Measurements from ENCODE around the gene ZNF799.
A peak's percentile ranks its signal among the peaks of the same experiment; 100 is the strongest.
"Not testable (repeated sequence)": the region's sequence is repeated elsewhere in the genome, so short reads cannot be mapped to it uniquely, and the experiment has no call there.

The ZNF799 gene

GRCh38 chr19:12400633-12401502 is at the start of gene ZNF799:
TSS of gene ZNF799 (minus strand) at chr19:12401271. CDS start at chr19:12401070, 201 bp downstream.
- DNase-seq (ENCODE audit: low read depth in 2 of 2), result peak; percentile 61 to 77

DNA sequence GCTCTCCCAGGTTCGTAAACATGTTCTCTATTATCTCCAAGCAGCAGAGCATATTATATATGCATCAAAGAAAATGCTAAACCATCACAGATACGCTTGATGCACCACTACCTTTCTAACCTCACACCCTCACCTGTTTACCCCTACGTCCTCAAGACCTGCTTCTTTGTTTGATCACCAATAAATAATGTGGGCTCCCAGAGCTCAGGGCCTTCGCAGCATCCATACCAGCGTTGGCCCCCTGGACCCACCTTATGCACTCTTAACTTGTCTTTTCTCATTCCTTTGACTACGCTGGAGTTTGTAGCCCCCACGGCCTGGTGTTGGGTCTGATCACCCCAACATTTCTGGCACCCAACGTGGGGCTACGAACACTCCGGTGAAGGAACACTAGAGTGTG is 49.8 kb upstream of the ZNF799 start:
- no peak for DNase-seq (ENCODE audit: low read depth in 2 of 2)

GRCh38 chr19:12448808-12449207 is 47.7 kb upstream of the ZNF799 start:
- DNase-seq (ENCODE audit: low read depth in 2 of 2), result no peak

GRCh38 chr19:12440541-12441316 is 39.7 kb upstream of the ZNF799 start, which contains the start of gene ZNF443:
TSS of gene ZNF443 (minus strand) at chr19:12441021. CDS start at chr19:12440914, 107 bp downstream.
- peak; percentile 97 to 98 for DNase-seq (ENCODE audit: low read depth in 2 of 2)

GRCh38 chr19:12439686-12440540 is 38.8 kb upstream of the ZNF799 start:
- peak; percentile 21 to 40 for DNase-seq (ENCODE audit: low read depth in 2 of 2)

GRCh38 chr19:12430726-12431299 is 29.7 kb upstream of the ZNF799 start:
- DNase-seq (ENCODE audit: low read depth in 2 of 2), result not testable (repeated sequence)

DNA sequence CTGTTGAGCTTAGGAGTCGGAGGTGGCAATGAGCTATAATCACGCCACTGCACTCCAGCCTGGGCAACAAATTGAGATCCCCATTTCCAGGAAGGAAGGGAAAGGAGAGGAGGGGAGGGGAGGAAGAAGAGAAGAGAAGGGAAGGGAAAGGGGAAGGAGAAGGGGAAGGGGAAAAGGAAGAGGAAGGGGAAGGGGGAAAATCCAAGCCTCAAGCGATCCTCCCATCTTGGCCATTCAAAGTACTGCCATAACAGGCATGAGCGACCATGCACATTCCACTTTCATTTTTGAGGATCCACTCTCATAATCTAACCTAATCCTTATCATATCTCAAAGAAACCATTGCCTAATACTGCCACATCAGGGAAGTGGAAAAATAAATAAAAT is 24.8 kb upstream of the ZNF799 start:
- no peak for DNase-seq (ENCODE audit: low read depth in 2 of 2)

DNA sequence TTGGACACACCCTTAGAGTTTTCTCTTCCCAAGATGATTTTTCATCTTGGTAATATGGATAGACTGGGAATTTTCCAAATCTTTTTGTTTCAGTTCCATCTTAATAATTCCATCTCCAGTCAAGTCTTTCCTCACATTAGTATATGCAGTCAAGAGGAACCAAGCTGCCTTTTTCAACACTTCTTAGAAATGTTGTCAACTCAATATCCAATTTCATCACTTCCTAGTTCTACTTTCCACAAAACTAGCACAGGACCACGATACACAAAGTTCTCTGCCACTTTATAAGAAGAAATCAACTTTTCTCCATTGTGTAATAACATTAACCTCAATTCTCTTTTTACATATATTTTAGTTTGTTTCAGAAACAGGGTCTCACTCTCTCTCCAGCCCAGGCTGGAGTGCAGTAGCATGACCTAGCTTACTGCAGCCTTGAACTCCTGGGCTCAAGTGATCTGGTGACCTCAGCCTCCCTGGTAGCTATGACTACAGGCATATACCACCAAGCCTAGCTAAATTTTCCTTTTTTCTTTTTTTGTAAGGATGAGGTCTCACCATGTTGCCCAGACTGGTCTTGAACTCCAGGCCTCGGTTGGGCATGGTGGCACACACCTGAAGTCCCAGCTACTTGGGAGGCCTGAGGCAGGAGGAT is 24.3 kb upstream of the ZNF799 start:
- no peak for DNase-seq (ENCODE audit: low read depth in 2 of 2)

DNA sequence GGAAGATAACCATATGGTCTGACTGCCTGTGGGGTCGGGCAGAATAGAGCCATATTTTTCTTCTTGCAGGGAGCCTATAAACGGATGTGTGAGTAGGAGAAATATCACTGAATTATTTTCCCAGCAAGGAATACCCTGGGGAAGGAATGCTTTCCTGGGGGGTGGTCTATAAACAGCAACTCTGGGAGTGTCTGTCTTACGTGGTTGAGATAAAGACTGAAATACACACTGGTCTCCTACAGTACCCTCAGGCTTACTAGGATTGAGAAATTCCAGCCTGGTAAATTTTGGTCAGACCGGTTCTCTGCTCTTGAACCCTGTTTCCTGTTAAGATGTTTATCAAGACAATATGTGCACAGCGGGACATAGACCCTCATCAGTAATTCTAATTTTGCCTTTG is 16.2 kb upstream of the ZNF799 start:
- not testable (repeated sequence) for DNase-seq (ENCODE audit: low read depth in 2 of 2)

- DNase-seq (ENCODE audit: low read depth in 2 of 2), result no peak
These were observed 10.8 kb upstream of the ZNF799 start for GRCh38 chr19:12411893-12412292.

DNA sequence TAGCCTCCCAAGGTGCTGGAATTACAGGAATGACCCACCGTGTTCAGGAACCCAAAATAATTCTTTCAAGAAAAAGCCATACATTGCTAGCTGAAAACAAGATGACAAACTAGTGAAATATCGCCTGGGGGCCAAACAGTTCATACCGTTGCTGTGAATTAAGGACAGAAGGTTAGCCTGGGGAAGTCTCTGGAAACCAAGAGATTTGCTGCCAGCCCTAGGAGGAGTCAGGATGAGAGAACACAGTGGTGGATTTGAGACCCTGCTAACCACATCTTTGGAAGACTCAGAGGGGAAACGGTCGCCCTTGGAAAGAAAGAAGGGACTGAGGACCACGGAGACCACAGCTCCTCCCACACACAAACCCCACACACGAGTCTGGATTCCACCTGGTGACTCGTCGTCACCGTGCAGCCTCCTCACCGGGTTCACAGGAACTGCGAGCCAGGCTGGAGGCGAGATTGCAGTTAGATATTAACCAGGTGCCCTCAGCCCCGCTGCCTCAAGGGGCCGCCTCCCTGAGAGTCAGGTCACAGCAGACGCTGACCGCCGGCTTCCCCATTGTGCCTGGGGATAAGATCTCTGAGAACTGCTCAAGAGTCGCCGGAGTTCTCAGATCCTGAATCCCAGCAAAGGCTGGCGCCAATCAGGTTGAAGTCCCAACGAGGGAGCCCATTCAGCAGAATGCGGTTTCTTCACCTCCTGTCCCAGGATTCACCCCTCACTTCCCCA is 1.0 kb downstream of the ZNF799 start:
- DNase-seq (ENCODE audit: low read depth in 2 of 2), result peak in 1 of 2 donors; percentile 14

GRCh38 chr19:12391148-12391547 is 9.9 kb downstream of the ZNF799 start:
- not testable (repeated sequence) for DNase-seq (ENCODE audit: low read depth in 2 of 2)

DNA sequence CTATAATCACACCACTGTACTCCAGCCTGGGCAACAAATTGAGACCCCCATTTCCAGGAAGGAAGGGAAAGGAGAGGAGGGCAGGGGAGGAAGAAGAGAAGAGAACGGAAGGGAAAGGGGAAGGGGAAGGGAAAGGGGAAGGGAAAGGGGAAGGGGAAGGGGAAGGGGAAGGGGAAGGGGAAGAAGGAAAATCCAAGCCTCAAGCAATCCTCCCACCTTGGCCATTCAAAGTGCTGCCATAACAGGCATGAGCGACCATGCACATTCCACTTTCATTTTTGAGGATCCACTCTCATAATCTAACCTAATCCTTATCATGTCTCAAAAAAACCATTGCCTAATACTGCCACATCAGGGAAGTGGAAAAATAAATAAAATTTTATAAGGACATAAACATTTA is 14.7 kb downstream of the ZNF799 start:
- DNase-seq (ENCODE audit: low read depth in 2 of 2), result not testable (repeated sequence)

DNA sequence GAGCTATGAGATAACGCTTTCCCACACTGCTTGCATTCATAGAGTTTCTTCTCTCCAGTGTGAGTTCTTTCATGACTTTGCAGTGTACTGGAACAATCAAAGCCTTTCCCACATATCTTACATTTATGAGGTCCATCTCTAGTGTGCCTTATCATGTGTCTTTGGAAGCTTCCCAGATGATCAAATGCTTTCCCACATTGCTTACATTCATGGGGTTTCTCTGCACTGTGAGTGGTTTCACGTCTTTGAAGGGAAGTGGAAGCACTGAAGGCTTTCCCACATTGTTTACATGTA is 20.7 kb downstream of the ZNF799 start:
- DNase-seq (ENCODE audit: low read depth in 2 of 2), result no peak

GRCh38 chr19:12379732-12380443 is 21.2 kb downstream of the ZNF799 start:
- no peak for DNase-seq (ENCODE audit: low read depth in 2 of 2)

GRCh38 chr19:12374026-12374425 is 27.0 kb downstream of the ZNF799 start:
- no peak for DNase-seq (ENCODE audit: low read depth in 2 of 2)

DNA sequence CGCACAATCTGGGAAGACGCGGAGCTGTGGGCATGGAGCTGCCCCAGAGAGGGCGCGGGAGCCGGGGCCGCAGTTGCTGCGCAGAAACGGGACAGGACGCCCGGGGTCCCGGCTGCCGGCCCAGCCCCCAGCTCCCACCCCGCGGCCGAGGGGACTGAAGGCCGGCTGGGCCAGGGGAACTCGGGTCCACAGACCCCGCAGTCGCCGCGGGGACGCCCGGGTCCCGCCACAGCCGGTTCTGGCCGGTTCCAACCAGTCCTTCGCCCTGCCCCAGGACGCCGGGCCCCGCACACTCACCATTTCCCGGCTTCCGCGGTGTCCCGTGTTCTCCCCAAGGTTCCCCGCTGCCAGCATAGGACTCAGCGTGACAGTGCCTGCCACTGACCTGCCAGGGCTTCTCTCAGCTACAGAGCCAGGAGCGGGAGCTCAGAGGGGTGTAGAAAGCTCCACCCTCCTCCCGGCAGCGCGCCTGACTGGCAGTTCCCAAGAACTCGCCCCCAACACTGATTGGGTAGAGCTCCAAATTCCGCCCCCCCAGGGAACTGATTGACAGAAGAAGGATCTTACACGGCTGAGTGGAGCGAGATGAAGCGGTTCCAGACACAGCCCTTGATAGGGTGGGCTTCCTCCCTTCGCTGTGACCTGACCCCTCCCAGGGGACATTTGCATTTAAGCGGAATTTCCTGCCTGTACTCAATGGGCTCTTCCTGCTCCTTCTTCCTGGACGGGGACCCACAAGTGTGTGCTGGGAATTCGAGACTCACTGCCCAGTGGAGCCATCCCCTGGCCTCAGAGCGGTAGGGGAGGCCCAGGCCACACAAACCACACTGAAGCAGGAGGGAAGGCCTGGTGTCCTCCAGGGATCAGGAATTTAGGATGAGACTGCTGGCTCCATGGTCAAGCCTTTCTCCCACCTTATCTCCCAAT is 35.6 kb downstream of the ZNF799 start, which contains the start of gene ZNF442:
TSS of gene ZNF442 (minus strand) at position 448 of the 927 bp plus-strand sequence. CDS start 2,052 bp downstream, outside the sequence.
- DNase-seq (ENCODE audit: low read depth in 2 of 2), result peak; percentile 74 to 76
